H1 (cell line): ENCODE measurements around the gene GCFC2. TPM values are rescaled to one million over a fixed set of nuclear protein-coding genes. Genes with fewer than 3 reads are reported as not detected.

ENCODE experiments used
- CBX8 ChIP-seq: fragments of 300-800, 300-1000 bp; sonication (generic); IDR thresholded peaks from 2 replicates; pipeline ENCODE4 v1.7.1; 2016; ENCODE audit warnings: low read depth, low read length, borderline replicate concordance
- CEBPB ChIP-seq: IDR thresholded peaks from 2 replicates; pipeline ENCODE4 v1.6.1; 2012; ENCODE audit warnings: low read depth, low read length
- EGR1 ChIP-seq: IDR thresholded peaks from 2 replicates; pipeline ENCODE4 v1.6.1; 2011; ENCODE audit warnings: low read depth, low read length, borderline replicate concordance
- JUN ChIP-seq: IDR thresholded peaks from 2 replicates; pipeline ENCODE4 v1.6.1; 2011; ENCODE audit warnings: low read depth, mild to moderate bottlenecking, improper control_type of control experiment, low read length
- JUND ChIP-seq: IDR thresholded peaks from 2 replicates; pipeline ENCODE4 v1.6.1; 2011; ENCODE audit warnings: mild to moderate bottlenecking, improper control_type of control experiment, low read length
- NANOG ChIP-seq: IDR thresholded peaks from 2 replicates; pipeline ENCODE4 v1.6.1; 2011; ENCODE audit warnings: low read length, low read depth, mild to moderate bottlenecking, inconsistent platforms; ENCODE audit not compliant: insufficient read depth, poor library complexity, severe bottlenecking
- PHF8 ChIP-seq: fragments of 200-600 bp; sonication (generic); conservative IDR thresholded peaks from 2 replicates; pipeline ENCODE4 v1.7.1; 2012; ENCODE audit warnings: low read depth, mild to moderate bottlenecking, inconsistent platforms, low read length, moderate library complexity
- SP2 ChIP-seq: IDR thresholded peaks from 2 replicates; pipeline ENCODE4 v1.6.1; 2012; ENCODE audit warnings: mild to moderate bottlenecking, low read length, inconsistent platforms
- TCF12 ChIP-seq: IDR thresholded peaks from 2 replicates; pipeline ENCODE4 v1.6.1; 2011; ENCODE audit warnings: low read depth, mild to moderate bottlenecking, low read length
- TEAD4 ChIP-seq: IDR thresholded peaks from 2 replicates; pipeline ENCODE4 v1.6.1; 2012; ENCODE audit warnings: low read depth, low read length, inconsistent platforms, mixed read lengths
- polyA plus RNA-seq, 7 experiments: library from polyadenylated mRNA; depleted of rRNA in 3 of 7; stranded (reverse) in 5 of 7; unstranded in 2 of 7; fragments of >200 nt in 5 of 7; fragments of 200-250 nt in 2 of 7; gene quantifications; 1 replicate in 5 of 7; 2 replicates in 1 of 7; 4 replicates in 1 of 7; pipeline versions ENCODE4 v1.2.1 to v1.2.3, GENCODE V29; 2011 to 2013; ENCODE audit warnings: missing spikeins in 2 of 7, mixed read lengths in 2 of 7
- total RNA-seq: library from RNA; stranded (reverse); fragmentation: NEBNext Ultra II Directional; extraction: Animal tissue kit (Norgen Biotek cat#: 25700); gene quantifications from 2 replicates; pipeline ENCODE4 v1.2.1, GENCODE V29; 2021
- TF ChIP-seq, protein P1 (sequence below): fragments of 300-600 bp; sonication (generic); IDR thresholded peaks from 2 replicates; pipeline ENCODE4 v1.7.1; 2012; ENCODE audit warnings: low read length, moderate library complexity, mild to moderate bottlenecking, inconsistent platforms; ENCODE audit not compliant: insufficient replicate concordance

GCFC2 gene
- total and polyA plus RNA-seq, 2 of the 8 experiments (the other 6 are each of a cell fraction or from before 2014, with no cell fraction given), result 5.6 to 19.1 TPM

DNA sequence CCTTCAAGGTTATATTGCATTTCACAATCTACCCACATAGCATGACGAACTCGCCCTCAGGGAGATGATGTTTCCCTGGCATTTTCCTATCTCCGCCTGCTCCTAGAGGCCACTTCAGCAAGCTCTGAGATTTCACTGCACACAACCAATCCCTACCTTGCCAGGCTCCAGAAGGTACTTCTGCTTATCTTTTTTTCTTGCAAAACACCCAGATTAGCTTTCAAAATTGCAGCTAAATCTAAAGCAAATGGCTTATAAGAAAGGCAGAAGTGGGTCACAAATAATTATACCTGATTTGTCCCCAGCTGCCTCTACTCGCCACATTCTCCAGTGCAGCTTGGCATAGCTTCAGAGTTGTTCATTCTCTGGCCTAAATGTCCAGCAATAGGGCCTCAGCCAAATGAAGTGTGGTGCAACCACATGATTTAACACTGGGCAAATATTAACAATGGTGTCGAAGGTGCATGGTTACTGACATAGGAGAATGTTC, 96.5 kb downstream of the GCFC2 start (continued):
- TF ChIP-seq, protein P1, sequence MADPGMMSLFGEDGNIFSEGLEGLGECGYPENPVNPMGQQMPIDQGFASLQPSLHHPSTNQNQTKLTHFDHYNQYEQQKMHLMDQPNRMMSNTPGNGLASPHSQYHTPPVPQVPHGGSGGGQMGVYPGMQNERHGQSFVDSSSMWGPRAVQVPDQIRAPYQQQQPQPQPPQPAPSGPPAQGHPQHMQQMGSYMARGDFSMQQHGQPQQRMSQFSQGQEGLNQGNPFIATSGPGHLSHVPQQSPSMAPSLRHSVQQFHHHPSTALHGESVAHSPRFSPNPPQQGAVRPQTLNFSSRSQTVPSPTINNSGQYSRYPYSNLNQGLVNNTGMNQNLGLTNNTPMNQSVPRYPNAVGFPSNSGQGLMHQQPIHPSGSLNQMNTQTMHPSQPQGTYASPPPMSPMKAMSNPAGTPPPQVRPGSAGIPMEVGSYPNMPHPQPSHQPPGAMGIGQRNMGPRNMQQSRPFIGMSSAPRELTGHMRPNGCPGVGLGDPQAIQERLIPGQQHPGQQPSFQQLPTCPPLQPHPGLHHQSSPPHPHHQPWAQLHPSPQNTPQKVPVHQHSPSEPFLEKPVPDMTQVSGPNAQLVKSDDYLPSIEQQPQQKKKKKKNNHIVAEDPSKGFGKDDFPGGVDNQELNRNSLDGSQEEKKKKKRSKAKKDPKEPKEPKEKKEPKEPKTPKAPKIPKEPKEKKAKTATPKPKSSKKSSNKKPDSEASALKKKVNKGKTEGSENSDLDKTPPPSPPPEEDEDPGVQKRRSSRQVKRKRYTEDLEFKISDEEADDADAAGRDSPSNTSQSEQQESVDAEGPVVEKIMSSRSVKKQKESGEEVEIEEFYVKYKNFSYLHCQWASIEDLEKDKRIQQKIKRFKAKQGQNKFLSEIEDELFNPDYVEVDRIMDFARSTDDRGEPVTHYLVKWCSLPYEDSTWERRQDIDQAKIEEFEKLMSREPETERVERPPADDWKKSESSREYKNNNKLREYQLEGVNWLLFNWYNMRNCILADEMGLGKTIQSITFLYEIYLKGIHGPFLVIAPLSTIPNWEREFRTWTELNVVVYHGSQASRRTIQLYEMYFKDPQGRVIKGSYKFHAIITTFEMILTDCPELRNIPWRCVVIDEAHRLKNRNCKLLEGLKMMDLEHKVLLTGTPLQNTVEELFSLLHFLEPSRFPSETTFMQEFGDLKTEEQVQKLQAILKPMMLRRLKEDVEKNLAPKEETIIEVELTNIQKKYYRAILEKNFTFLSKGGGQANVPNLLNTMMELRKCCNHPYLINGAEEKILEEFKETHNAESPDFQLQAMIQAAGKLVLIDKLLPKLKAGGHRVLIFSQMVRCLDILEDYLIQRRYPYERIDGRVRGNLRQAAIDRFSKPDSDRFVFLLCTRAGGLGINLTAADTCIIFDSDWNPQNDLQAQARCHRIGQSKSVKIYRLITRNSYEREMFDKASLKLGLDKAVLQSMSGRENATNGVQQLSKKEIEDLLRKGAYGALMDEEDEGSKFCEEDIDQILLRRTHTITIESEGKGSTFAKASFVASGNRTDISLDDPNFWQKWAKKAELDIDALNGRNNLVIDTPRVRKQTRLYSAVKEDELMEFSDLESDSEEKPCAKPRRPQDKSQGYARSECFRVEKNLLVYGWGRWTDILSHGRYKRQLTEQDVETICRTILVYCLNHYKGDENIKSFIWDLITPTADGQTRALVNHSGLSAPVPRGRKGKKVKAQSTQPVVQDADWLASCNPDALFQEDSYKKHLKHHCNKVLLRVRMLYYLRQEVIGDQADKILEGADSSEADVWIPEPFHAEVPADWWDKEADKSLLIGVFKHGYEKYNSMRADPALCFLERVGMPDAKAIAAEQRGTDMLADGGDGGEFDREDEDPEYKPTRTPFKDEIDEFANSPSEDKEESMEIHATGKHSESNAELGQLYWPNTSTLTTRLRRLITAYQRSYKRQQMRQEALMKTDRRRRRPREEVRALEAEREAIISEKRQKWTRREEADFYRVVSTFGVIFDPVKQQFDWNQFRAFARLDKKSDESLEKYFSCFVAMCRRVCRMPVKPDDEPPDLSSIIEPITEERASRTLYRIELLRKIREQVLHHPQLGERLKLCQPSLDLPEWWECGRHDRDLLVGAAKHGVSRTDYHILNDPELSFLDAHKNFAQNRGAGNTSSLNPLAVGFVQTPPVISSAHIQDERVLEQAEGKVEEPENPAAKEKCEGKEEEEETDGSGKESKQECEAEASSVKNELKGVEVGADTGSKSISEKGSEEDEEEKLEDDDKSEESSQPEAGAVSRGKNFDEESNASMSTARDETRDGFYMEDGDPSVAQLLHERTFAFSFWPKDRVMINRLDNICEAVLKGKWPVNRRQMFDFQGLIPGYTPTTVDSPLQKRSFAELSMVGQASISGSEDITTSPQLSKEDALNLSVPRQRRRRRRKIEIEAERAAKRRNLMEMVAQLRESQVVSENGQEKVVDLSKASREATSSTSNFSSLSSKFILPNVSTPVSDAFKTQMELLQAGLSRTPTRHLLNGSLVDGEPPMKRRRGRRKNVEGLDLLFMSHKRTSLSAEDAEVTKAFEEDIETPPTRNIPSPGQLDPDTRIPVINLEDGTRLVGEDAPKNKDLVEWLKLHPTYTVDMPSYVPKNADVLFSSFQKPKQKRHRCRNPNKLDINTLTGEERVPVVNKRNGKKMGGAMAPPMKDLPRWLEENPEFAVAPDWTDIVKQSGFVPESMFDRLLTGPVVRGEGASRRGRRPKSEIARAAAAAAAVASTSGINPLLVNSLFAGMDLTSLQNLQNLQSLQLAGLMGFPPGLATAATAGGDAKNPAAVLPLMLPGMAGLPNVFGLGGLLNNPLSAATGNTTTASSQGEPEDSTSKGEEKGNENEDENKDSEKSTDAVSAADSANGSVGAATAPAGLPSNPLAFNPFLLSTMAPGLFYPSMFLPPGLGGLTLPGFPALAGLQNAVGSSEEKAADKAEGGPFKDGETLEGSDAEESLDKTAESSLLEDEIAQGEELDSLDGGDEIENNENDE, result no peak
- TF ChIP-seq NANOG, result no peak
- no peak for TF ChIP-seq TCF12
- TF ChIP-seq CBX8, result no peak
- TF ChIP-seq JUN, result no peak
- no peak for TF ChIP-seq TEAD4
- TF ChIP-seq PHF8, result no peak
- no peak for TF ChIP-seq CEBPB
- no peak for TF ChIP-seq JUND
- no peak for TF ChIP-seq SP2
- TF ChIP-seq EGR1, result no peak
- TF ChIP-seq, all 59 proteins: peak for 0
